PC-9 (cell line): ENCODE data around the gene MYO18B. TPM values are rescaled to one million over a fixed set of nuclear protein-coding genes. Genes with fewer than 3 reads are reported as not detected.

Source experiments
- BruUV-seq: library from RNA; stranded (reverse); fragments of 400-500 nt; replicated peaks from 2 replicates; lab custom pipeline; 2021; lab: Mats Ljungman, UMichigan
- CTCF ChIA-PET: fragments of 300-600 bp; sonication (Branson Sonifier 250); formaldehyde crosslinking; loops from one replicate; lab custom pipeline; 2022; ENCODE audit warnings: antibody characterized with exemption; lab: Charles Lee
- POLR2A ChIA-PET: fragments of 300-600 bp; sonication (Branson Sonifier 250); formaldehyde crosslinking; loops from one replicate; lab custom pipeline; 2022; ENCODE audit warnings: antibody characterized with exemption; ENCODE audit not compliant: unreplicated experiment; lab: Charles Lee
- DNase-seq, 2 experiments: peaks; one replicate each; pipeline versions ENCODE4 v3.0.0 to v3.0.0-alpha.2; 2015 to 2022; ENCODE audit warnings: mixed read lengths in 1 of 2
- H2AFZ ChIP-seq: fragments of 200-600 bp; sonication (generic); 2 replicates; pipeline ENCODE4 v1.8.1; 2017; ENCODE audit warnings: antibody characterized with exemption
- H3F3A ChIP-seq: fragments of 200-600 bp; sonication (generic); 2 replicates; pipeline ENCODE4 v1.8.1; 2017; ENCODE audit warnings: antibody characterized with exemption, mild to moderate bottlenecking, low read depth; ENCODE audit not compliant: insufficient read depth
- H3K27ac ChIP-seq: fragments of 200-600 bp; sonication (generic); 2 replicates; pipeline ENCODE4 v1.6.1; 2016; ENCODE audit warnings: mixed run types
- H3K27me3 ChIP-seq: fragments of 200-600 bp; sonication (generic); 2 replicates; pipeline ENCODE4 v1.6.1; 2016; ENCODE audit warnings: low read depth, mixed run types; ENCODE audit not compliant: insufficient read depth
- H3K36me3 ChIP-seq: fragments of 200-600 bp; sonication (generic); 2 replicates; pipeline ENCODE4 v1.6.1; 2016; ENCODE audit warnings: low read depth, mixed run types
- H3K4me1 ChIP-seq: fragments of 200-600 bp; sonication (generic); replicated peaks from 2 replicates; pipeline ENCODE4 v1.6.1; 2016; ENCODE audit warnings: mixed run types; ENCODE audit not compliant: insufficient read depth
- H3K4me2 ChIP-seq: fragments of 200-600 bp; sonication (generic); 2 replicates; pipeline ENCODE4 v1.6.1; 2017; ENCODE audit warnings: mixed run types
- H3K4me3 ChIP-seq: fragments of 200-600 bp; sonication (generic); 2 replicates; pipeline ENCODE4 v1.6.1; 2016; ENCODE audit warnings: mixed run types
- H3K79me2 ChIP-seq: fragments of 200-600 bp; sonication (generic); 2 replicates; pipeline ENCODE4 v1.6.1; 2017; ENCODE audit warnings: low read depth, mixed run types
- H3K9me2 ChIP-seq: fragments of 200-600 bp; sonication (generic); 2 replicates; pipeline ENCODE4 v1.8.1; 2017; ENCODE audit warnings: mild to moderate bottlenecking; ENCODE audit not compliant: insufficient read depth
- H3K9me3 ChIP-seq: fragments of 200-600 bp; sonication (generic); 2 replicates; pipeline ENCODE4 v1.8.1; 2016; ENCODE audit warnings: low read depth; ENCODE audit not compliant: insufficient read depth
- H4K20me1 ChIP-seq: fragments of 200-600 bp; sonication (generic); 2 replicates; pipeline ENCODE4 v1.8.1; 2017; ENCODE audit not compliant: insufficient read depth
- EZH2 ChIP-seq: fragments of 200-600 bp; sonication (generic); IDR thresholded peaks from 2 replicates; pipeline ENCODE4 v1.8.0; 2017; ENCODE audit warnings: antibody characterized with exemption, low read depth
- intact Hi-C: fragments of 100-400 bp; cut with micrococcal nuclease; formaldehyde crosslinking; loops from one replicate; pipeline ENCODE4 v1.10.0; 2022; ENCODE audit not compliant: unreplicated experiment
- total RNA-seq: library from RNA; stranded (reverse); gene quantifications from 2 replicates; pipeline ENCODE4 v1.2.3, GENCODE V29; 2021
- TF ChIP-seq, protein P1 (sequence below): fragments of 200-600 bp; sonication (generic); conservative IDR thresholded peaks from 2 replicates; pipeline ENCODE4 v1.6.1; 2017; ENCODE audit warnings: mixed run types, antibody characterized with exemption, mild to moderate bottlenecking, moderate library complexity

The MYO18B gene
- total RNA-seq, 1 experiment from 2014 or later, result not detected

- ChIA-PET CTCF (no interaction called here), POLR2A (no interaction called here)
- H3K9me3 ChIP-seq, result no peaks in the 10 kb centered on the region
- H3K27ac ChIP-seq, result no peak overlapping the region
- no peaks in the 10 kb centered on the region for H4K20me1 ChIP-seq
- TF ChIP-seq, protein P1, sequence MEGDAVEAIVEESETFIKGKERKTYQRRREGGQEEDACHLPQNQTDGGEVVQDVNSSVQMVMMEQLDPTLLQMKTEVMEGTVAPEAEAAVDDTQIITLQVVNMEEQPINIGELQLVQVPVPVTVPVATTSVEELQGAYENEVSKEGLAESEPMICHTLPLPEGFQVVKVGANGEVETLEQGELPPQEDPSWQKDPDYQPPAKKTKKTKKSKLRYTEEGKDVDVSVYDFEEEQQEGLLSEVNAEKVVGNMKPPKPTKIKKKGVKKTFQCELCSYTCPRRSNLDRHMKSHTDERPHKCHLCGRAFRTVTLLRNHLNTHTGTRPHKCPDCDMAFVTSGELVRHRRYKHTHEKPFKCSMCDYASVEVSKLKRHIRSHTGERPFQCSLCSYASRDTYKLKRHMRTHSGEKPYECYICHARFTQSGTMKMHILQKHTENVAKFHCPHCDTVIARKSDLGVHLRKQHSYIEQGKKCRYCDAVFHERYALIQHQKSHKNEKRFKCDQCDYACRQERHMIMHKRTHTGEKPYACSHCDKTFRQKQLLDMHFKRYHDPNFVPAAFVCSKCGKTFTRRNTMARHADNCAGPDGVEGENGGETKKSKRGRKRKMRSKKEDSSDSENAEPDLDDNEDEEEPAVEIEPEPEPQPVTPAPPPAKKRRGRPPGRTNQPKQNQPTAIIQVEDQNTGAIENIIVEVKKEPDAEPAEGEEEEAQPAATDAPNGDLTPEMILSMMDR, result no peak
- TF ChIP-seq EZH2, result no peak
- no peak overlapping the region for H2AFZ ChIP-seq
- no peaks in the 10 kb centered on the region for H3K9me2 ChIP-seq
- no peaks in the 10 kb centered on the region for H3K36me3 ChIP-seq
- no TSS peak for BruUV-seq
- no peak overlapping the region for H3K4me2 ChIP-seq
- H3K4me1 ChIP-seq, result no peaks in the 10 kb centered on the region
- intact Hi-C loops, result no loop called here
- H3K4me3 ChIP-seq, result no peak overlapping the region
- DNase-seq, result no peak
- H3K27me3 ChIP-seq, result peaks cover 72% of the 10 kb centered on the region
- H3F3A ChIP-seq, result no peaks in the 10 kb centered on the region
- no peaks in the 10 kb centered on the region for H3K79me2 ChIP-seq
Measured at GRCh38 chr22:25956801-25957200, 214.8 kb downstream of the MYO18B start.

DNA sequence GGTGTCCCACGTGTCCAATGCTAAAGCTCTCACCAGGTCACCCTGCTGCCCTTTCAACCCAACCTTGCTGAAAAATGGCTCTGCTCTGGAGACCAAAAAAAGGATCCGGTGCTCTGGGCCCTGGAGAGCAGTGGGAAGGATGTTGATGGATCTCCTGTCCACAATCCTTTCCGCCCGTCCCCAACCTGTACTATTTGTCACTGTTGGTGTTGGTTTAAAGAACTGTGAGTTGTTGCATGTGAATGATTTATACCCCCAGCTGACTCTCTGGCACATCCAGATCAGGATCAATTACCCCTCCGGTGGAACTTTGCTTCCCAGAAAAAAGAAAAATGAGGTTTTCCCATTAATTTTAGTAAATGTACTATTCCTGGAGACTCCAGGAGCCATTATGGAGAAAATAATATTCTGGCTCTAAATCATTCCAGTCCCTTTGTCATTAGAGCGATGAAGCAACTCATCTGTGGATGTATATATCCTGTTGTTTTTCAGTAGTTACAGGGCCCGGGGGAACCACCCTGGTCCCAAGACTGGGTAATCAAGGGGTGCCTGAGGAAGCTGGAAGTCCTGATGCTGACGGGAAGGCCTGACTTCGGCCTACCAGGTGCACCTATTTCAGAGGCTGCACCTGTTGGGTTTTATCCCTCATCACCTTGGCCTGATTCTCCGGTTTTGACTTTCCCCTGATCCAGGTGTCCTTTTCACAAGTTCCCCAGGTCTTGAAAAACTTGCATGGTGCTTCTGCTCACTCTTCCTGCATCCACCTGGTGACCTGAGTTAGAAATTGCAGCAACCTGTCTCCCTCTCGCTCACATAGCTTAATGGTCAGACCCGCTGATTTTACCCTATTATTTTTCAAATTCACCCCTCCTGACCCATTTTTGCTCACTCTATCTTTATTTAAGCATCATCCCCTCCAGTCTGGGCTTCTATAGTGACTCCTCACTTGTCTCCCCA is 218.1 kb downstream of the MYO18B start:
- H3K79me2 ChIP-seq, result no peaks in the 10 kb centered on the region
- H3K4me1 ChIP-seq, result no peaks in the 10 kb centered on the region
- H3F3A ChIP-seq, result no peaks in the 10 kb centered on the region
- no peak for DNase-seq
- H4K20me1 ChIP-seq, result no peaks in the 10 kb centered on the region
- BruUV-seq, result no TSS peak
- no peaks in the 10 kb centered on the region for H3K9me3 ChIP-seq
- intact Hi-C loops, result no loop called here
- no peak overlapping the region for H3K4me3 ChIP-seq
- no peak overlapping the region for H3K4me2 ChIP-seq
- H2AFZ ChIP-seq, result no peak overlapping the region
- POLR2A ChIA-PET, result no interaction called here
- no peaks in the 10 kb centered on the region for H3K9me2 ChIP-seq
- TF ChIP-seq, protein P1, result no peak
- no peak for TF ChIP-seq EZH2
- peaks cover 79% of the 10 kb centered on the region for H3K27me3 ChIP-seq
- H3K36me3 ChIP-seq, result no peaks in the 10 kb centered on the region
- CTCF ChIA-PET, result no interaction called here
- no peak overlapping the region for H3K27ac ChIP-seq

- CTCF ChIA-PET, result no interaction called here
- no peaks in the 10 kb centered on the region for H3K9me2 ChIP-seq
- H2AFZ ChIP-seq, result no peak overlapping the region
- POLR2A ChIA-PET, result no interaction called here
- H4K20me1 ChIP-seq, result no peaks in the 10 kb centered on the region
- H3K27ac ChIP-seq, result no peak overlapping the region
- H3K36me3 ChIP-seq, result no peaks in the 10 kb centered on the region
- H3K27me3 ChIP-seq, result peaks cover 79% of the 10 kb centered on the region
- H3K4me2 ChIP-seq, result no peak overlapping the region
- no TSS peak for BruUV-seq
- no peaks in the 10 kb centered on the region for H3F3A ChIP-seq
- no peak for TF ChIP-seq EZH2
- TF ChIP-seq, protein P1, result no peak
- H3K9me3 ChIP-seq, result no peaks in the 10 kb centered on the region
- no peak overlapping the region for H3K4me3 ChIP-seq
- H3K4me1 ChIP-seq, result no peaks in the 10 kb centered on the region
- H3K79me2 ChIP-seq, result no peaks in the 10 kb centered on the region
- intact Hi-C loops, result no loop called here
- DNase-seq, result no peak
Measured at GRCh38 chr22:25961699-25962098, 219.7 kb downstream of the MYO18B start.
